IPS DF 4.7 (cell line): ENCODE measurements around the gene AP4E1.
"Not testable (repeated sequence)": the region's sequence is repeated elsewhere in the genome, so short reads cannot be mapped to it uniquely, and the experiment has no call there.

Experiments
- DNase-seq: peaks from one replicate; pipeline ENCODE4 v3.0.0-alpha.2; 2013; ENCODE audit warnings: low spot score; ENCODE audit errors: extremely low read depth

Gene AP4E1

GRCh38 chr15:50889589-50889988 lies 18.9 kb upstream of the AP4E1 start:
- DNase-seq, result no peak

GRCh38 chr15:50890751-50891150 lies 17.7 kb upstream of the AP4E1 start:
- DNase-seq, result no peak

- DNase-seq, result no peak
Measured at GRCh38 chr15:50891159-50891558, 17.3 kb upstream of the AP4E1 start.

GRCh38 chr15:50893976-50894375 lies 14.5 kb upstream of the AP4E1 start:
- no peak for DNase-seq

- not testable (repeated sequence) for DNase-seq
Measured at GRCh38 chr15:50901390-50901789, 7.1 kb upstream of the AP4E1 start.

GRCh38 chr15:50904211-50904610 lies 4.3 kb upstream of the AP4E1 start:
- no peak for DNase-seq

GRCh38 chr15:50905055-50905454 lies 3.4 kb upstream of the AP4E1 start:
- no peak for DNase-seq

GRCh38 chr15:50906954-50907600 lies 1.4 kb upstream of the AP4E1 start:
- no peak for DNase-seq

- DNase-seq, result no peak
Measured at GRCh38 chr15:50907601-50908208, 778 bp upstream of the AP4E1 start.

- no peak for DNase-seq
Measured at GRCh38 chr15:50909010-50909317, 481 bp downstream of the AP4E1 start.

- DNase-seq, result not testable (repeated sequence)
Measured at GRCh38 chr15:50910426-50910795, 1.9 kb downstream of the AP4E1 start.

GRCh38 chr15:50911001-50911400 lies 2.5 kb downstream of the AP4E1 start:
- DNase-seq, result no peak

GRCh38 chr15:50911621-50912020 lies 3.1 kb downstream of the AP4E1 start:
- DNase-seq, result no peak

- no peak for DNase-seq
Measured at GRCh38 chr15:50916400-50916799, 7.9 kb downstream of the AP4E1 start.

GRCh38 chr15:50919359-50919758 lies 10.9 kb downstream of the AP4E1 start:
- DNase-seq, result not testable (repeated sequence)

- DNase-seq, result no peak
Measured at GRCh38 chr15:50925281-50925680, 16.8 kb downstream of the AP4E1 start.

GRCh38 chr15:50929062-50929461 lies 20.6 kb downstream of the AP4E1 start:
- no peak for DNase-seq

- no peak for DNase-seq
Measured at GRCh38 chr15:50930792-50931191, 22.3 kb downstream of the AP4E1 start.

- no peak for DNase-seq
Measured at GRCh38 chr15:50933341-50933740, 24.9 kb downstream of the AP4E1 start.

GRCh38 chr15:50938525-50938924 lies 30.0 kb downstream of the AP4E1 start:
- no peak for DNase-seq

GRCh38 chr15:50939911-50940310 lies 31.4 kb downstream of the AP4E1 start:
- no peak for DNase-seq

GRCh38 chr15:50940506-50940905 lies 32.0 kb downstream of the AP4E1 start:
- no peak for DNase-seq

- no peak for DNase-seq
Measured at GRCh38 chr15:50943638-50944037, 35.2 kb downstream of the AP4E1 start.

GRCh38 chr15:50944672-50945071 lies 36.2 kb downstream of the AP4E1 start:
- DNase-seq, result no peak
